Measurements from ENCODE around the gene ZNF414.

ZNF414 gene

GRCh38 chr19:8461891-8462290 is 52.1 kb downstream of the ZNF414 start:
- no peak for DNase-seq

- no peak for DNase-seq
Measured at GRCh38 chr19:8461376-8461775, 52.6 kb downstream of the ZNF414 start.

GRCh38 chr19:8460516-8461298 is 53.3 kb downstream of the ZNF414 start:
- no peak for DNase-seq

Measured in NCI-H1105 treated with DMSO at 0.1 percent for 48 hours (cell line).